Measurements from ENCODE around the gene LRRC27. TPM values are rescaled to one million over a fixed set of nuclear protein-coding genes. Genes with fewer than 3 reads are reported as not detected.

LRRC27 gene
- total RNA-seq, 1 donor from 2014 or later: 3.8 TPM

- Histone ChIP-seq H3K4me1 (peaks cover 46% of the 10 kb centered on the region), H3K9me3 (replicated peaks) (no peaks in the 10 kb centered on the region), H3K4me3 (no peak overlapping the region), H3K36me3 (no peaks in the 10 kb centered on the region), H3K27me3 (ENCODE audit: low read depth) (no peaks in the 10 kb centered on the region), H3K27ac (replicated peaks) (no peak overlapping the region)
- DNase-seq: no peak
- TF ChIP-seq CTCF (IDR thresholded peaks at IDR 0.05; ENCODE audit: borderline replicate concordance): no peak
- intact Hi-C loops (cut with micrococcal nuclease): no loop called here
Observed at GRCh38 chr10:132425029-132425756, 93.2 kb downstream of the LRRC27 start.

- Histone ChIP-seq H3K9me3 (replicated peaks) (no peaks in the 10 kb centered on the region), H3K36me3 (no peaks in the 10 kb centered on the region), H3K27me3 (ENCODE audit: low read depth) (no peaks in the 10 kb centered on the region), H3K4me1 (peaks cover 41% of the 10 kb centered on the region), H3K27ac (replicated peaks) (no peak overlapping the region), H3K4me3 (no peak overlapping the region)
- intact Hi-C loops (cut with micrococcal nuclease): no loop called here
- no peak for DNase-seq
- TF ChIP-seq CTCF (IDR thresholded peaks at IDR 0.05; ENCODE audit: borderline replicate concordance): no peak
Observed at GRCh38 chr10:132425757-132426155, 93.8 kb downstream of the LRRC27 start.

- no peak for TF ChIP-seq CTCF (IDR thresholded peaks at IDR 0.05; ENCODE audit: borderline replicate concordance)
- no peaks in the 10 kb centered on the region for H3K9me3 ChIP-seq (replicated peaks)
- intact Hi-C loops (cut with micrococcal nuclease): no loop called here
- H3K4me1 ChIP-seq: peaks cover 26% of the 10 kb centered on the region
- no peaks in the 10 kb centered on the region for H3K36me3 ChIP-seq
- H3K27ac ChIP-seq (replicated peaks): no peak overlapping the region
- H3K4me3 ChIP-seq: no peak overlapping the region
- DNase-seq: no peak
- no peaks in the 10 kb centered on the region for H3K27me3 ChIP-seq (ENCODE audit: low read depth)
Observed at GRCh38 chr10:132427006-132427771, 95.2 kb downstream of the LRRC27 start.

GRCh38 chr10:132427939-132428367 lies 96.0 kb downstream of the LRRC27 start:
- Histone ChIP-seq H3K36me3 (no peaks in the 10 kb centered on the region), H3K4me3 (no peak overlapping the region), H3K9me3 (replicated peaks) (no peaks in the 10 kb centered on the region), H3K27me3 (ENCODE audit: low read depth) (no peaks in the 10 kb centered on the region), H3K4me1 (peaks cover 19% of the 10 kb centered on the region), H3K27ac (replicated peaks) (no peak overlapping the region)
- intact Hi-C loops (cut with micrococcal nuclease): no loop called here
- DNase-seq: no peak
- TF ChIP-seq CTCF (IDR thresholded peaks at IDR 0.05; ENCODE audit: borderline replicate concordance): no peak

GRCh38 chr10:132428486-132428995 lies 96.5 kb downstream of the LRRC27 start:
- intact Hi-C loops (cut with micrococcal nuclease): no loop called here
- no peak for DNase-seq
- no peaks in the 10 kb centered on the region for H3K36me3 ChIP-seq

More at GRCh38 chr10:132428486-132428995, 96.5 kb downstream of the LRRC27 start:
- Histone ChIP-seq H3K9me3 (replicated peaks) (no peaks in the 10 kb centered on the region), H3K27ac (replicated peaks) (no peak overlapping the region), H3K27me3 (ENCODE audit: low read depth) (no peaks in the 10 kb centered on the region), H3K4me3 (no peak overlapping the region), H3K4me1 (peaks cover 14% of the 10 kb centered on the region)
- TF ChIP-seq CTCF (IDR thresholded peaks at IDR 0.05; ENCODE audit: borderline replicate concordance): no peak

Other genes starting within 250 kb of the LRRC27 start
- 42.8 TPM for gene DPYSL4, start 145.2 kb upstream of the LRRC27 start, total RNA-seq
- gene STK32C, start 24.2 kb upstream of the LRRC27 start, total RNA-seq: 4.4 TPM
- 17.2 TPM for gene PWWP2B, start 65.0 kb downstream of the LRRC27 start, total RNA-seq
- gene INPP5A, start 205.6 kb downstream of the LRRC27 start, total RNA-seq: 105 TPM